Measurements from ENCODE around the gene DSG4. TPM values are rescaled to one million over a fixed set of nuclear protein-coding genes. Genes with fewer than 3 reads are reported as not detected.
"Not testable (repeated sequence)": the region's sequence is repeated elsewhere in the genome, so short reads cannot be mapped to it uniquely, and the experiment has no call there.

Gene DSG4
- polyA plus RNA-seq (2013, experiment 1 of 2; ENCODE audit: insufficient read length), result not detected
- polyA plus RNA-seq (2013, experiment 2 of 2; ENCODE audit: insufficient read length), result not detected

DNA sequence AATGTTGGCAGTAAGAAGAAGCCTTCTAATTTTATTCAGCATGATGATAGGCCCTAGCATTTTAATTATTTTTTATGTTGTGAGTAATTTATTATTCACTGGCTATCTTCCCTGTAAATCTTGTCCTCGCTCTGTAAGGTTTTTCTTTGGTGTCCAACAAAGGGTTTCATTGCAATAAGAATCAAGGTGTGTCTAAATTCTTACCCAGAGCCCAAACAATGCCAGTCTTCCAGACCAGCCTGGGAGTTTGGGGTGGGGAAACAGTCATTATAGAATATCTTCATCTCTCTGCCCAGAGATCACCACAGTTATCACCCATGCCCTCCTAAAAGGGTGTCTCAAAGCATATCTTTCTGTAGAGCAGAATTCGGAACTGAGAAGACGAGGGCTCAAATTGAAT, at the start of gene DSG4:
Gene DSG4 (plus strand): TSS at position 301 of the 400 bp plus-strand sequence. CDS start 135 bp downstream, outside the sequence.
- DNase-seq, result no peak

GRCh38 chr18:31329787-31330438, 46.7 kb upstream of the DSG4 start:
- DNase-seq, result no peak

DNA sequence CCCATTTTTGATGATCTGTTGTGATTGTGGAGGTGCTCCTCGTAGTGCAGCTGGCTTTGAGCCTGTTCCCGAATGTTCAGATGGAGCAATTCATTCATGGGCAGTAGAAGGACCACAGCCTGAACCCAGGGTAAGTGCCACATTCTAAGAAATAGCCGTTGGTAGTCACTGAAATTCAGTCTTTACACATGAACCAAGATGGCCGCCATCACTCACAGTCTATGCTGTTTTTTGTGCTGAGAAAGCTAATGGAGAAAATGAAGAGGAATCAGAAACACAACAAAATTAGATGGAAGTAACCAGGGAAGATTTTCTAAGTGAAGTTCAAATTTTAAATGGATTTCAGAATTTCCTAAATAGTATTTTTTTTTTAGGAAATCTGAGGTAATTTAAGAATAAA, 33.1 kb upstream of the DSG4 start:
- DNase-seq, result no peak

DNA sequence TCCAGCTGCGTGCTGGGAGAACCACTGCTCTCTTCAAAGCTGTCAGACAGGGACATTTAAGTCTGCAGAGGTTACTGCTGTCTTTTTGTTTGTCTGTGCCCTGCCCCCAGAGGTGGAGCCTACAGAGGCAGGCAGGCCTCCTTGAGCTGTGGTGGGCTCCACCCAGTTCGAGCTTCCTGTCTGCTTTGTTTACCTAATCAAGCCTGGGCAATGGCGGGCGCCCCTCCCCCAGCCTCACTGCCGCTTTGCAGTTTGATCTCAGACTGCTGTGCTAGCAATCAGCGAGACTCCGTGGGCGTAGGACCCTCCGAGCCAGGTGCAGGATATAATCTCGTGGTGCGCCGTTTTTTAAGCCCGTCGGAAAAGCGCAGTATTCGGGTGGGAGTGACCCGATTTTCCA, 23.2 kb upstream of the DSG4 start:
- DNase-seq, result not testable (repeated sequence)

GRCh38 chr18:31354990-31355389, 21.6 kb upstream of the DSG4 start:
- no peak for DNase-seq

- DNase-seq, result no peak
Measured at GRCh38 chr18:31356025-31356424, 20.6 kb upstream of the DSG4 start.

- no peak for DNase-seq
Measured at GRCh38 chr18:31364190-31364589, 12.4 kb upstream of the DSG4 start.

DNA sequence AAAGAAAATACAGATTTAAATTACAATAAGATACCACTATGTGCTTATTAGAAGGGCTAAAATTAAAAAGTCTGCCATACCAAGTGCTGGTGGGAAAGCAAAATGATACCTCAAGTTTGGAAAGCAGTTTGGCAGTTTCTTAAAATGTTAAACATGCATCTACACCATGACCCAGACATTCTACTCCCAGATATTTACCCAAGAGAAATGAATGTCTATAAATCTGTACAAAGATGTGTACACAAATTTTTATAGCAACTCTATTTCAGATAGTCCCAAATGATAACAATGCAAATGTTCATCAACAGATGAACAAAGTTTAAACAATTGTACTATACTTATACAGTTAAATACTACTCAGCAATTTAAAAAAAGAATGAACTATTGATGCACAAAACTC, 7.1 kb upstream of the DSG4 start:
- DNase-seq, result no peak

- no peak for DNase-seq
Measured at GRCh38 chr18:31371989-31372388, 4.6 kb upstream of the DSG4 start.

GRCh38 chr18:31373641-31374040, 2.9 kb upstream of the DSG4 start:
- no peak for DNase-seq

DNA sequence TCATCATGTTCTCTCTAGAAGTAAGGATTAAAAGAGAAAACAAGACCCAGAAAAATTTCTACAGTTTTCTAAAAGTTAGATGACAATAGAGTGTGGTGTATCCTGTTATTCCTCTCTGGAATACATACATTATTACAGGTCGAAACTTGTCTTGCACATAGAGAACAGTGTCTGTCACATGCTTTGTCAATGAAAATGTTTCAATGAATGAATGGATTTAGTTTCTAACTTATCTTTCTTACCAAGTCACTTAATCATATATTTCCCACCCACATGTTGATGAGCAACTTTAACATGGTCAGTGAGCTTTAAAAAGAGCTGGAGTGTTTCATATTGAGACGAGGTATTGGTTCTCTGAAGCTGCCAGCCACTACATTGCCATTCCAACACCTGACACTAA, 4.3 kb downstream of the DSG4 start:
- no peak for DNase-seq

DNA sequence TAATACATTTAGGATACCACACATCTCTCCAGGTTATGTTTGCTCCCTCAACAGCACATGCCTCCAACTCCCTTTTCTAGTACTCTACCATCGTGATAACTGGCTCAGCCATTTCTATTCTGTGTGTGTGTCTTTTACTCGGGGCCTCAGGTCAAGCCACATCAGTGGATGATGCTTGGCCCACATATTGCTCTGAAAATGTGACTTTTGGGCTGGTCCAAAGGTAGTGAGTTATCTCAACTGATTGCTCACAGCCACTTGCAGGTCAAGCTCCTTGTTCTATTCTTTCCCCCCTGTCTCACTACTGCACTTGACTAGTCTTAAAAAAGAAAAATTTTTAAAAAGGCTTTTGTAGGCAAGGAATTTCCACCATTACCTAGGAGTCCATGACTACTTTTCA, 5.5 kb downstream of the DSG4 start:
- no peak for DNase-seq

DNA sequence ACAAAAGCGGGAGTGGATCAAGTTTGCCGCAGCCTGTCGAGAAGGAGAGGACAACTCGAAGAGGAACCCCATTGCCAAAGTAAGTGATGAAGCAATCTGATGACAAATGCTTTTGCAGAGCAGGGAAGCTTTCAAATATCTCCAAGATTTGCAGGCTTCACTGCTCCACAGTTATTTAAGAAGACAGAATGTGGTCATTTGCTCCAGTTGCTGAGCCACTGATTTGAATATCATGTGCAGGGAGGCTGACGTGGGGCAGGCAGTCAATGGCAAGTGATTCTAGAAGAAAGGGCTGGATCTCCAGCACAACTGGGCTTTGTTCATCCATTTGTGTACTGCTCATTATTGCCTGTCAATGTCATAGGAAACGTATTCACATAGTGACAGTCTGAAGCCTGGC, 10.2 kb downstream of the DSG4 start:
- no peak for DNase-seq

GRCh38 chr18:31393286-31393685, 16.7 kb downstream of the DSG4 start:
- DNase-seq, result no peak

DNA sequence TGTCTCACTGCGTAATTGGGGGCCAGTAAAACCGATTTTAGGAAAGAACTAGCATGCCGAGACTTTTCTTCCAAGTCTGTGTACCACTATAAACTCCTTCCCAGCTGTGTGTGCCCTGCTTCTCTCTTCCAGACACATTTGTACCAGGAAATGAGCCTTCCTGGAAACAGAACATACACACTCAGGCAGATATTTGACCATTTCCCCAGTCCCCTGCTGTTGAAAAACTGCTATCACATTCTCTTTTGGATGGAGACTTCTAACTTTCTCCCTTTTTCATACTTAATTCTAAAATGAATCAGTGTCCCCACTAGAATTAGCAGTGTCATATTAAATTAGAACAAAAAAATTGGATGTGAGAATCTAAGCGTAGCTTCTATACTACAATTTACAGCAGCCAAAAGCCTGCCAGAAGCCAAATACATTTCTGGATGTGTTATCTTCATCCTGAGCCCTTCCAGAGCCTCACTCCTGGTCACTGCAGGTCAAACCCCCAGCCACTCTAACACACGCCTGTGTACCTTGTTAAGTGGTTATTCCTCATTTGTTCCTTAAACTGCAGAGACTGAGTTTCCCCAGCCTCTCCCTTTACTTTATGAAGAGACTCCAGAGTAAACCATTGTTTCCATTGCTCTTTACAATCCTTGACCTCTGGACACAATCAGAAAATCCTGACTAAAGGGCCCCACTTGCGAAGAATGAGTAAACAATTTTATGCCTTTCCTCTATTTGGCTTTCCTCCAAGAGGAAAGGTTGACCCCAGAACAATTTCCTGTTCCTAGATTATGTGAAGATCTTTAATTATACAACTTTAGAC, 20.4 kb downstream of the DSG4 start:
- DNase-seq, result no peak

DNA sequence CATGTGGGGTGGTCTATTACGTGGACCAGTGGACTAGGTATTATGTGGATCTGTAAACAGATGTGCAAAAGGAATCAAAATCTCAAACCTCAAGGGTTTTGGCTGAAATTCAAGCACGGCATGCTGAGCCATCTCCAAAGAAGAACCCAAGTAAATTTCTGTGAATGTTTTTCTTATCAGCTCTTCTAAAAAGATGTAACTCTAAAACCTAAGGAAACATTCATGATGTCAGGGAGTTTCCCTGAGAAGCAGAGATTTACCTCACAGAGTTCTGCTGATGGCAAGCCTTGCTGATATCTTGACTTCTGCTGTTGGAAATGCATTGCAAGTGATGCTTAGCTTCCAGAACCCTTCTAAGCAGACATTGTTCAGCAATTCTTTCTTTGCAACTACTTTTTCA, 21.6 kb downstream of the DSG4 start:
- no peak for DNase-seq

- no peak for DNase-seq
Measured at GRCh38 chr18:31399306-31400032, 22.9 kb downstream of the DSG4 start.

DNA sequence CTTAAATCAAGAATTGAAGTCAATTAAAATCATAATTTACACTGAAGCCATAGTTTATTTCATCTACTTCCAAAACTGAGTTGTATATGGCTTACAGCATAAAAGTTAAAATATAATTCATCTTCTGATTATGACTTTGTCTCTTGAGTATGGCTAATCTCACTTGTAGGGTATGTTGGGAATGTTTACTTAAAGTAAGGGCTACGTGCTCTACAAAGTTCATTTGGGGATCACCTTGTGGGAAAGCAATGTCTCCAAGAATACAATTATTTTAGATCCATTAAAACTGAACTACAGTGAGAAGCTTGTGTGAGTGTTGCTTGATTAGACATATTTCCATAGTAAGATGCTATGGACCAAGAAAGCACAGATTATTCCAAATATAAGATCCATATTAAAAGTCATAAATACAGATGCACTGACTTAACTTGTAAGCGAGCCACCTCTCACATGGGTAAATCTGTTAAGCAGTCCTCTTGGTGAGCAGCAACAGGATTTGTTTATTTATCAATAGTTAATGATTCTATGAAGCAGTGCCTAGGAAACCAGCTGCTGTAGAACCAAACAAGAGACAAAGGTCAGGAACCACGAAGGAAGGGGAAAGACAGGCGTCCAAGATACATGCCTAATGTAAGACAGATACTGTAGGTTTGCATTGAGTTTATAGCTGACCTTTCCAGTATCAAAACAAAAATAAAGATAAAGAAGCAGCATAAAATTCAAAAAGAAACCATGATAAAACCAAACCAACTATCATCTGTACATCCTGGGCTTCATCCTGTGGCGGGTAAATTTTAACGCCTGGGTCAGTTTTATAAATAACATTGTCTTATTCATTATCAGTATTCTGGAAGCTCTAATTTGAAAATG, 24.8 kb downstream of the DSG4 start:
- no peak for DNase-seq

DNA sequence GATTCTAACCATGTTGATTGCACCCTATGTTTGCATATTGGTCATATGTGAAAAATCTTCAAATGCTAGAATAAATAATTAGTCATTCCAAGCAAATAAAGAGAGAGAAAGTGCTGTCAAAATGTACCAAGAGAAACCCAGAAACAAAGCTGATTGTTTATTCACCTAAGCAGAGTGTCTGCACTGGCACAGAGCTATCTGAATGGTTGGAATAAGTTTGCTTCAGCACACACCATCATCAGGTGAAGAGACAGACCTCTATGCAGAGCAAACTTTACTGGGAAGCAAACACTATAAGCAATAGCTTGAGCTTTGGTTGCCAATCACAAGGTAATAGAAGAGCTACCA, 25.4 kb downstream of the DSG4 start:
- no peak for DNase-seq

GRCh38 chr18:31403409-31403808, 26.8 kb downstream of the DSG4 start:
- no peak for DNase-seq

- DNase-seq, result no peak
Measured at GRCh38 chr18:31407649-31408048, 31.1 kb downstream of the DSG4 start.

DNA sequence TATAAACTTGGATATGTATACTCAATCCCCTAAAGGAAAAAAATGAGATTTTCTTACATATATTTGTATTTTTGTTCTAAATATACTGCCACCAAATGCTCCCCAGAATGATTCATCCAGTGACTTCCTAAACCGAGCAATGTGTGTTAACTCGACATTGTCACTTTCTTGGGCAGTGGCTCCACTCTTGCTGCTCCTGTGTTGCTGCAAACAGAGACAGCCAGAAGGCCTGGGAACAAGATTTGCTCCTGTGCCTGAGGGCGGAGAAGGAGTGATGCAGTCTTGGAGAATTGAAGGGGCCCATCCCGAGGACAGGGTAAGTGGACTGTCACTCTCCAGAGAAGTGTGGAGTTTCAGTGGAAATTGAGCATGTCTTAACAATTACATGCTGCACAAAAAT, 32.7 kb downstream of the DSG4 start:
- no peak for DNase-seq

All from fibroblast of skin of back (primary cell).